Endothelial cell of umbilical vein (primary cell): ENCODE measurements around the gene CCR5AS.

ENCODE experiments used
- BruUV-seq: library from RNA; stranded (reverse); fragments of 400-500 nt; replicated peaks from 2 replicates; lab custom pipeline; 2021; lab: Mats Ljungman, UMichigan
- CTCF ChIA-PET: fragments of 300-600, 350-600 bp; sonication (Branson Sonifier 250); formaldehyde crosslinking; loops from one replicate; lab custom pipeline; 2021; ENCODE audit warnings: antibody characterized with exemption, inconsistent platforms; lab: Charles Lee
- POLR2A ChIA-PET: fragments of 300-600, 350-600 bp; sonication (Branson Sonifier 250); formaldehyde crosslinking; loops from one replicate; lab custom pipeline; 2021; ENCODE audit warnings: antibody characterized with exemption, inconsistent platforms; lab: Charles Lee
- DNase-seq: peaks from one replicate; pipeline ENCODE4 v3.0.0-alpha.2; 2011; ENCODE audit warnings: low read depth, low spot score
- FAIRE-seq: peaks from 2 replicates; lab custom pipeline; 2011; peaks lifted over from hg19 to GRCh38; lab: Jason Lieb, UNC
- H2AFZ ChIP-seq: 2 replicates; pipeline ENCODE4 v1.6.0; 2012; ENCODE audit warnings: low read depth, low read length, control low read depth, inconsistent platforms
- H3K27ac ChIP-seq: 2 replicates; pipeline ENCODE4 v1.5.1; 2011; ENCODE audit warnings: low read depth, mild to moderate bottlenecking, control low read depth, low read length, moderate library complexity; ENCODE audit not compliant: insufficient read depth
- H3K27me3 ChIP-seq, 2 experiments: 2 replicates each; pipeline versions ENCODE4 v1.6.0 to v1.6.1; 2011; ENCODE audit warnings: low read length in 2 of 2, mixed read lengths in 1 of 2; ENCODE audit not compliant: control insufficient read depth in 2 of 2, insufficient read depth in 2 of 2
- H3K36me3 ChIP-seq, 2 experiments: 2 replicates in 1 of 2; 3 replicates in 1 of 2; pipeline ENCODE4 v1.5.1; 2011; ENCODE audit warnings: low read length in 2 of 2, mild to moderate bottlenecking in 1 of 2, moderate library complexity in 1 of 2; ENCODE audit not compliant: control insufficient read depth in 2 of 2, insufficient read depth in 2 of 2; ENCODE audit errors: extremely low read depth in 1 of 2
- H3K4me1 ChIP-seq: 3 replicates; pipeline ENCODE4 v1.5.1; 2011; ENCODE audit warnings: mild to moderate bottlenecking, low read length; ENCODE audit not compliant: control insufficient read depth, insufficient read depth; ENCODE audit errors: extremely low read depth
- H3K4me2 ChIP-seq: 2 replicates; pipeline ENCODE4 v1.6.1; 2011; ENCODE audit warnings: low read length, control low read depth, mixed read lengths; ENCODE audit not compliant: insufficient read depth
- H3K4me3 ChIP-seq, 3 experiments: fragments of 200-600 bp in 1 of 3; sonication (generic), shearing (Covaris generic) in 1 of 3; replicated peaks in 1 of 3; 2 replicates each; pipeline ENCODE4 v1.5.1; 2011 to 2016; ENCODE audit warnings: control low read depth in 3 of 3, low read length in 3 of 3, mild to moderate bottlenecking in 2 of 3, inconsistent platforms in 1 of 3, low read depth in 1 of 3, moderate library complexity in 1 of 3; ENCODE audit not compliant: insufficient read depth in 1 of 3
- H3K79me2 ChIP-seq: 2 replicates; pipeline ENCODE4 v1.6.0; 2012; ENCODE audit warnings: low read length, inconsistent platforms; ENCODE audit not compliant: control insufficient read depth, insufficient read depth
- H3K9ac ChIP-seq: replicated peaks from 2 replicates; pipeline ENCODE3; 2011; ENCODE audit warnings: low read length, control low read depth; ENCODE audit not compliant: insufficient read depth; ENCODE audit errors: extremely low read depth
- H3K9me1 ChIP-seq: replicated peaks from 3 replicates; pipeline ENCODE4 v1.6.0; 2011; ENCODE audit warnings: mild to moderate bottlenecking, low read length; ENCODE audit not compliant: control insufficient read depth, insufficient read depth; ENCODE audit errors: extremely low read depth
- H3K9me3 ChIP-seq: replicated peaks from 2 replicates; pipeline ENCODE4 v1.5.1; 2012; ENCODE audit warnings: low read length, inconsistent platforms; ENCODE audit not compliant: control insufficient read depth, insufficient read depth
- H4K20me1 ChIP-seq: replicated peaks from 2 replicates; pipeline ENCODE3; 2011; ENCODE audit warnings: mild to moderate bottlenecking, low read length; ENCODE audit not compliant: control insufficient read depth, insufficient read depth; ENCODE audit errors: extremely low read depth
- JUN ChIP-seq: IDR thresholded peaks from 2 replicates; pipeline ENCODE4 v1.6.1; 2011; ENCODE audit warnings: borderline replicate concordance, low read depth; ENCODE audit not compliant: insufficient read length, insufficient read depth
- MAX ChIP-seq: IDR thresholded peaks from 2 replicates; pipeline ENCODE4 v1.6.1; 2011; ENCODE audit not compliant: insufficient read depth, insufficient read length
- POLR2A ChIP-seq: IDR thresholded peaks from 2 replicates; pipeline ENCODE4 v1.6.1; 2012; ENCODE audit warnings: low read depth, mild to moderate bottlenecking, control low read depth, low read length
- POLR2AphosphoS5 ChIP-seq: IDR thresholded peaks from 2 replicates; pipeline ENCODE4 v1.6.1; 2012; ENCODE audit warnings: low read depth, mild to moderate bottlenecking, control low read depth, low read length, moderate library complexity; ENCODE audit not compliant: insufficient read depth
- dilution Hi-C: fragments of 300-500 bp; cut with MboI; formaldehyde crosslinking; loops from one replicate; pipeline ENCODE4 v1.15.0; 2019; ENCODE audit warnings: low sequenced_read_pairs; ENCODE audit not compliant: extremely low pct_ligation_motif_present
- intact Hi-C: fragments of 100-400 bp; cut with micrococcal nuclease; formaldehyde crosslinking; loops from one replicate; pipeline ENCODE4 v1.10.0; 2022
- TF ChIP-seq, protein P1 (sequence below), 2 donors: IDR thresholded peaks; 1 replicate in 1 of 2; 2 replicates in 1 of 2; pipeline ENCODE4 v1.5.1; 2011; ENCODE audit warnings: low read length in 2 of 2, mild to moderate bottlenecking in 2 of 2, moderate library complexity in 2 of 2, control low read depth in 1 of 2, inconsistent platforms in 1 of 2, low read depth in 1 of 2; ENCODE audit not compliant: insufficient read depth in 1 of 2; ENCODE audit errors: extremely low read depth in 1 of 2

The CCR5AS gene

DNA sequence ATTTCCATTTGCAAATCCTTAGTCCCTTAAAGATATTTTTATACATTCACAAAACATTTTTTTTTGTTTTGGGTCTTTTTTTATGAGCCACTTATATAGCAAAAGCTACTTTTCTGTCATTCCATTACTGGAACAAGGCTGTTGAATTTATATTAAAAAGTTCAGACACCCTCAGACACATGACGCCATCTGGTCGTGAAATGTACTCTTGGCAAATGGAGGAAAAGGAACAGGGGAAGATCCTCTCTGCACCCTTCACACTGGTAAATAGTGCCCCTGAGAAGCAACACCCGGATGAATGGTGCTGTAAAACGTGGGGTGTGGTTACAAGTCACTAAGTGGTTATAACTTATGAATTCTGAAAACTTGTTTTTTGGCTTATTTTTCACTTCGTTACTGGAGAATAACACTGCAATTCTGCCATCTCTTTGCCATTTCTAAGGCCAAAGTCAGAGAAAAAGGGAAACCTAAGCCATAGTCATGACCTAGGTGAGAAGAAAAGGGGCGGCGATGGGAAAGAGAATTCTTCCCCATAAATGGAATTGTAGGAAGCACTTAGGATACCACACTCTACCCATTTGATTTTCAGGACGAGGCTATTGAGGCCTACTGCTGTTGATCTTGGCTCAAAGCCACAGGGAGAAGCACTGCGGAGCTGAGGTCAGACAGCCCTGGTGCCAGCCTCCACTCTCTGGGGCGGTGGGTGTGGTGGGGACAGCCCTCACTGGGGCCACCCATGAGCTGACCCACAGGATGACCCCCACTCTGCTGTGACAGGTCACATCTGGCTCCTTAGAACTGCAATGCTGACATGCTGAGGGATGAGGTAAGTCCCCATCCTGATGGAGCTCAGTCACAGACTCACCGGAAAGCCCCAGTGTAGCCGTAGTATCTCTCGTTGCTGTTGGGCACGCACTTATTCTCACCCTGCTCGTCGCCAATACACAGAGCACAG lies 36.0 kb upstream of the CCR5AS start:
- H3K36me3 ChIP-seq: no peaks in the 10 kb centered on the region
- ChIA-PET CTCF (interaction anchor here (0.6 to 3.2 kb wide), 20 partner anchors 7 to 682 kb away, joined by 3 to 30 read pairs (median 3); no protein-coding TSS in a partner anchor), POLR2A (no interaction called here)
- H3K9me3 ChIP-seq: no peaks in the 10 kb centered on the region
- H4K20me1 ChIP-seq: no peaks in the 10 kb centered on the region
- no TSS peak for BruUV-seq
- H2AFZ ChIP-seq: no peak overlapping the region
- H3K27me3 ChIP-seq: no peaks in the 10 kb centered on the region
- TF ChIP-seq JUN (no peak), POLR2A (no peak), MAX (no peak), POLR2AphosphoS5 (no peak)
- TF ChIP-seq, protein P1, sequence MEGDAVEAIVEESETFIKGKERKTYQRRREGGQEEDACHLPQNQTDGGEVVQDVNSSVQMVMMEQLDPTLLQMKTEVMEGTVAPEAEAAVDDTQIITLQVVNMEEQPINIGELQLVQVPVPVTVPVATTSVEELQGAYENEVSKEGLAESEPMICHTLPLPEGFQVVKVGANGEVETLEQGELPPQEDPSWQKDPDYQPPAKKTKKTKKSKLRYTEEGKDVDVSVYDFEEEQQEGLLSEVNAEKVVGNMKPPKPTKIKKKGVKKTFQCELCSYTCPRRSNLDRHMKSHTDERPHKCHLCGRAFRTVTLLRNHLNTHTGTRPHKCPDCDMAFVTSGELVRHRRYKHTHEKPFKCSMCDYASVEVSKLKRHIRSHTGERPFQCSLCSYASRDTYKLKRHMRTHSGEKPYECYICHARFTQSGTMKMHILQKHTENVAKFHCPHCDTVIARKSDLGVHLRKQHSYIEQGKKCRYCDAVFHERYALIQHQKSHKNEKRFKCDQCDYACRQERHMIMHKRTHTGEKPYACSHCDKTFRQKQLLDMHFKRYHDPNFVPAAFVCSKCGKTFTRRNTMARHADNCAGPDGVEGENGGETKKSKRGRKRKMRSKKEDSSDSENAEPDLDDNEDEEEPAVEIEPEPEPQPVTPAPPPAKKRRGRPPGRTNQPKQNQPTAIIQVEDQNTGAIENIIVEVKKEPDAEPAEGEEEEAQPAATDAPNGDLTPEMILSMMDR (IDR thresholded peaks at IDR 0.05; ENCODE audit: extremely low read depth in 1 of 2, insufficient read depth in 1 of 2, low read depth in 1 of 2, low read length in 2 of 2): peak in 1 of 2 donors; percentile 10
- H3K4me2 ChIP-seq: no peak overlapping the region
- H3K27ac ChIP-seq: no peak overlapping the region
- intact Hi-C loops (no loop called here), dilution Hi-C loops (no loop called here)
- H3K9me1 ChIP-seq: no peaks in the 10 kb centered on the region
- H3K4me3 ChIP-seq: no peak overlapping the region
- DNase-seq (no peak), FAIRE-seq (peak; percentile 48)
- H3K9ac ChIP-seq: no peak overlapping the region
- no peaks in the 10 kb centered on the region for H3K79me2 ChIP-seq
- no peaks in the 10 kb centered on the region for H3K4me1 ChIP-seq
